Adrenal gland (tissue), 12 donors: ENCODE measurements around the gene SGPL1. TPM values are rescaled to one million over a fixed set of nuclear protein-coding genes. Genes with fewer than 3 reads are reported as not detected.

ENCODE experiments used
- DNase-seq, 7 donors: peaks; one replicate each; pipeline ENCODE4 v3.0.0-alpha.2; 2019 to 2020
- H3K27ac ChIP-seq, 5 donors: fragments of 200-600 bp; sonication (generic) in 4 of 5; 1 replicate in 3 of 5; 2 replicates in 2 of 5; pipeline versions ENCODE4 v1.5.1 to v1.8.0; 2016 to 2020; ENCODE audit warnings: mild to moderate bottlenecking in 1 of 5
- H3K27me3 ChIP-seq: fragments of 200-600 bp; 2 replicates; pipeline ENCODE4 v1.8.0; 2021
- H3K36me3 ChIP-seq, 2 donors: fragments of 200-600 bp; replicated peaks in 1 of 2; 1 replicate in 1 of 2; 2 replicates in 1 of 2; pipeline versions ENCODE4 v1.5.1 to v1.8.0; 2018 to 2022
- H3K4me1 ChIP-seq, 2 donors: fragments of 200-600 bp; replicated peaks in 1 of 2; 1 replicate in 1 of 2; 2 replicates in 1 of 2; pipeline versions ENCODE4 v1.5.1 to v1.8.0; 2018 to 2021
- H3K4me3 ChIP-seq, 4 donors: fragments of 200-600 bp; sonication (generic) in 3 of 4; one replicate each; pipeline ENCODE4 v1.5.1; 2016 to 2018
- H3K9me3 ChIP-seq, 3 donors: fragments of 200-600 bp; sonication (generic) in 1 of 3; replicated peaks in 1 of 3; 1 replicate in 2 of 3; 2 replicates in 1 of 3; pipeline versions ENCODE4 v1.5.1 to v1.8.0; 2016 to 2021
- POLR2A ChIP-seq, 2 donors: fragments of 450-650 bp; IDR thresholded peaks; one replicate each; pipeline ENCODE4 v1.6.1; 2017; ENCODE audit warnings: antibody characterized with exemption in 2 of 2, mild to moderate bottlenecking in 2 of 2, moderate library complexity in 1 of 2
- WGBS, 4 donors: extraction: QIAGEN DNeasy Blood & Tissue Kit in 2 of 4; methylation state at CpG; one replicate each; pipeline versions ENCODE4 v1.1.5 to v1.1.7; 2013 to 2017; 5-methylcytosine and 5-hydroxymethylcytosine counted together
- intact Hi-C, 2 donors: fragments of 100-400 bp; cut with DNase I; formaldehyde crosslinking; loops; one replicate each; pipeline versions ENCODE4 v1.14.1 to v1.15.0; 2022 to 2023
- polyA plus RNA-seq, 3 donors: library from polyadenylated mRNA; stranded (reverse); fragments of 200-250 nt in 2 of 3; fragments of 350-450 nt in 1 of 3; fragmentation: Illumina TruSeq in 1 of 3; extraction: RNeasy Lipid Tissue Mini Kit (QIAGEN cat#74804) in 1 of 3; gene quantifications; one replicate each; pipeline ENCODE4 v1.2.3, GENCODE V29; 2013 to 2014
- total RNA-seq, 9 donors: library from RNA; depleted of rRNA in 4 of 9; stranded (reverse); fragments of >200 nt in 4 of 9; fragments of 120-200 nt in 1 of 9; fragmentation: NEBNext Ultra II Directional in 1 of 9; extraction: Animal tissue kit (Norgen Biotek cat#: 25700) in 1 of 9; gene quantifications; one replicate each; pipeline versions ENCODE4 v1.1.0 to v1.2.4, GENCODE V29; 2013 to 2023
- TF ChIP-seq, protein P1 (sequence below), 6 experiments: fragments of 450-650 bp in 4 of 6; fragments of 200-600 bp in 2 of 6; sonication (generic) in 1 of 6; IDR thresholded peaks; 1 replicate in 5 of 6; 2 replicates in 1 of 6; pipeline versions ENCODE4 v1.5.1 to v1.8.0; 2016 to 2021; ENCODE audit warnings: antibody characterized with exemption in 6 of 6, mild to moderate bottlenecking in 2 of 6, moderate library complexity in 1 of 6
- donor health status: healthy with polysubstance abuse.
- donor health status: Bipolar disorder and iron deficiency.
- donor health status: DM: yes; HTN: yes; CAD: no.
- donor health status: DM: no; HTN: no; CAD: no.
- donor health status: DM: no; HTN: no; CAD: no.
- donor health status: DM: yes; HTN: yes; CAD: no.

Gene SGPL1
- total and polyA plus RNA-seq, 12 donors, result 8.7 to 47.9 (median 33.2) TPM

- WGBS, 4 donors, result 57 to 73% (median 69%) methylated on average over 1 to 4 of the region's 4 CpGs
- Histone ChIP-seq H3K4me3 (no peak within 1 kb of the TSS), H3K9me3 (no peaks in the 10 kb centered on the region), H3K27me3 (peaks cover 4% of the 10 kb centered on the region), H3K36me3 (no peaks in the 10 kb centered on the region), H3K27ac (no peak within 1 kb of the TSS), H3K4me1 (peaks cover 0 to 9% of the 10 kb centered on the region in 2 donors)
- DNase-seq, result no peak
- TF ChIP-seq, protein P1, sequence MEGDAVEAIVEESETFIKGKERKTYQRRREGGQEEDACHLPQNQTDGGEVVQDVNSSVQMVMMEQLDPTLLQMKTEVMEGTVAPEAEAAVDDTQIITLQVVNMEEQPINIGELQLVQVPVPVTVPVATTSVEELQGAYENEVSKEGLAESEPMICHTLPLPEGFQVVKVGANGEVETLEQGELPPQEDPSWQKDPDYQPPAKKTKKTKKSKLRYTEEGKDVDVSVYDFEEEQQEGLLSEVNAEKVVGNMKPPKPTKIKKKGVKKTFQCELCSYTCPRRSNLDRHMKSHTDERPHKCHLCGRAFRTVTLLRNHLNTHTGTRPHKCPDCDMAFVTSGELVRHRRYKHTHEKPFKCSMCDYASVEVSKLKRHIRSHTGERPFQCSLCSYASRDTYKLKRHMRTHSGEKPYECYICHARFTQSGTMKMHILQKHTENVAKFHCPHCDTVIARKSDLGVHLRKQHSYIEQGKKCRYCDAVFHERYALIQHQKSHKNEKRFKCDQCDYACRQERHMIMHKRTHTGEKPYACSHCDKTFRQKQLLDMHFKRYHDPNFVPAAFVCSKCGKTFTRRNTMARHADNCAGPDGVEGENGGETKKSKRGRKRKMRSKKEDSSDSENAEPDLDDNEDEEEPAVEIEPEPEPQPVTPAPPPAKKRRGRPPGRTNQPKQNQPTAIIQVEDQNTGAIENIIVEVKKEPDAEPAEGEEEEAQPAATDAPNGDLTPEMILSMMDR (IDR thresholded peaks at IDR 0.05), result no peak
- TF ChIP-seq POLR2A (IDR thresholded peaks at IDR 0.05), result no peak
- intact Hi-C loops, result no loop called here
Observed at GRCh38 chr10:70785190-70785589, 30.6 kb upstream of the SGPL1 start, which contains the start of gene TBATA. TSS of gene TBATA (minus strand) at chr10:70785377. CDS start at chr10:70783379, 1,998 bp downstream.

GRCh38 chr10:70786799-70787415 lies 28.8 kb upstream of the SGPL1 start:
- intact Hi-C loops, result no loop called here
- 35 to 60% (median 43%) methylated on average over 5 of the region's 5 CpGs for WGBS, 4 donors
- Histone ChIP-seq H3K4me3 (no peak overlapping the region), H3K27me3 (peaks cover 4% of the 10 kb centered on the region), H3K9me3 (no peaks in the 10 kb centered on the region), H3K36me3 (no peaks in the 10 kb centered on the region), H3K27ac (no peak overlapping the region), H3K4me1 (peaks cover 0 to 9% of the 10 kb centered on the region in 2 donors)
- TF ChIP-seq POLR2A (IDR thresholded peaks at IDR 0.05), result no peak
- TF ChIP-seq, protein P1 (IDR thresholded peaks at IDR 0.05), result no peak
- DNase-seq, result peak in 3 of 7 donors; percentile 27 to 35 (median 32)

DNA sequence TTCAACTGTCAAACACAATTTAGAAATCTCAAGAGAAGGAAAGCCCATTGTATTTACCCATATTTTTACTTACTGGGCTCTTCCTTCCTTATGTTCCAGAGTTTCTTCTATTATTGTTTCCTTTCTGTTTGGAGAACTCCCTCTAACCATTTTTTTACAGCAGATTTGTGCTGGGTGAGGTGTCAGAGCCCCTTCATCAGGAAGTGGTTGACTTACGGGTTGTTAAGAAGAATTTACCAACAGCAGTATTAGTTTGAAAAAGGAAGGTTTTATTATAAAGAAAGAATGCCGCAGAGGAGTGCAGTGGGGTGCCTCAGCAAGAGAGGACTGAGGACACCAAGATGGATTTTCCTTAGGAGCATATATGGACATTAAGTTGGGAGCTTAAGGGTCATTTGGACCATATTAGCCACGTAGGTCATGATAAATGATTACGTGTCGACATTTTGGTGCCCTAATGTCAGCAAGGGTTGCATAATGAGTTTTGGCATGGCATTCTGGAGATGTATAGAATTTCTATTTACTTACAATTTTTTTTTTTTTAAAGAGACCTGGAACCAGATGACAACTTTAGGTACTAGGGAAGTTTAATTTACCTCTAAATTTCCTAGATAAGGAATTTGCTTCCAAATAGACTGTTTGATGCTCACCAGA lies 24.2 kb upstream of the SGPL1 start:
- Histone ChIP-seq H3K36me3 (no peaks in the 10 kb centered on the region), H3K4me3 (no peak overlapping the region), H3K27me3 (no peaks in the 10 kb centered on the region), H3K4me1 (peaks cover 0 to 7% of the 10 kb centered on the region in 2 donors), H3K9me3 (no peaks in the 10 kb centered on the region), H3K27ac (no peak overlapping the region)
- intact Hi-C loops, result no loop called here
- no peak for DNase-seq
- TF ChIP-seq, protein P1 (IDR thresholded peaks at IDR 0.05), result no peak
- TF ChIP-seq POLR2A (IDR thresholded peaks at IDR 0.05), result no peak
- 66 to 77% (median 72%) methylated on average over 5 of the region's 5 CpGs for WGBS, 4 donors

DNA sequence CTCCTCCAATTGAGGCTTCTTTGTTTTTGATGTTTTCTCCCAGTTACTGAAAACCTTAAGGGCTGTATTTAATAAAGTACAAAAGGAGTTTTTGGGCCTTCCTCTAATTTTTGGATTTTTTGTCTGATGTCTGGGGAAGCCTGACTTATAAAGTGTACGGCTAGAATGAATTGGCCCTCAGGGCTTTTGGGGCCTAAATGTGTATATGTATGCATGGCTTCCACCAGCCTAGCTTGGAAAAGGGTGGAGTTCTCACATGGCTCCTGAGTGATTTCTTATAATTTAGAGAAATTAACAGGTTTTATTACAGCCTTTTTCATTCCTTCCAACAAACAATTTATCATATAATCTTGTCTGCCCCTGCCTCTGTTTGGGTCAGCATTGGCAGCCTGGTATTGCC lies 20.1 kb upstream of the SGPL1 start:
- Histone ChIP-seq H3K9me3 (no peaks in the 10 kb centered on the region), H3K4me1 (no peaks in the 10 kb centered on the region), H3K36me3 (no peaks in the 10 kb centered on the region), H3K4me3 (no peak overlapping the region), H3K27me3 (no peaks in the 10 kb centered on the region), H3K27ac (no peak overlapping the region)
- WGBS, 4 donors, result 89 to 100% (median 97%) methylated on average over 1 of the region's 1 CpG
- no peak for DNase-seq
- intact Hi-C loops, result no loop called here
- no peak for TF ChIP-seq POLR2A (IDR thresholded peaks at IDR 0.05)
- TF ChIP-seq, protein P1 (IDR thresholded peaks at IDR 0.05), result no peak
